Posterior vena cava (tissue), 2 donors: Measurements from ENCODE around the gene MBD5. TPM values are rescaled to one million over a fixed set of nuclear protein-coding genes. Genes with fewer than 3 reads are reported as not detected.

Experiments used
- DNase-seq: peaks from one replicate; pipeline ENCODE4 v3.0.0-alpha.2; 2020; ENCODE audit warnings: low spot score
- intact Hi-C, 2 donors: fragments of 100-400 bp; cut with DNase I; formaldehyde crosslinking; loops; one replicate each; pipeline versions ENCODE4 v1.14.1 to v1.14.2; 2022 to 2023
- total RNA-seq, 2 donors: library from RNA; stranded (reverse); fragmentation: NEBNext Ultra II Directional; extraction: Animal tissue kit (Norgen Biotek cat#: 25700); gene quantifications; one replicate each; pipeline ENCODE4 v1.2.1, GENCODE V29; 2021
- donor health status: DM: yes; HTN: yes; CAD: no.
- donor health status: DM: yes; HTN: yes; CAD: no.

MBD5 gene
- total RNA-seq, 2 donors from 2014 or later: 39.8 to 40.8 TPM

DNA sequence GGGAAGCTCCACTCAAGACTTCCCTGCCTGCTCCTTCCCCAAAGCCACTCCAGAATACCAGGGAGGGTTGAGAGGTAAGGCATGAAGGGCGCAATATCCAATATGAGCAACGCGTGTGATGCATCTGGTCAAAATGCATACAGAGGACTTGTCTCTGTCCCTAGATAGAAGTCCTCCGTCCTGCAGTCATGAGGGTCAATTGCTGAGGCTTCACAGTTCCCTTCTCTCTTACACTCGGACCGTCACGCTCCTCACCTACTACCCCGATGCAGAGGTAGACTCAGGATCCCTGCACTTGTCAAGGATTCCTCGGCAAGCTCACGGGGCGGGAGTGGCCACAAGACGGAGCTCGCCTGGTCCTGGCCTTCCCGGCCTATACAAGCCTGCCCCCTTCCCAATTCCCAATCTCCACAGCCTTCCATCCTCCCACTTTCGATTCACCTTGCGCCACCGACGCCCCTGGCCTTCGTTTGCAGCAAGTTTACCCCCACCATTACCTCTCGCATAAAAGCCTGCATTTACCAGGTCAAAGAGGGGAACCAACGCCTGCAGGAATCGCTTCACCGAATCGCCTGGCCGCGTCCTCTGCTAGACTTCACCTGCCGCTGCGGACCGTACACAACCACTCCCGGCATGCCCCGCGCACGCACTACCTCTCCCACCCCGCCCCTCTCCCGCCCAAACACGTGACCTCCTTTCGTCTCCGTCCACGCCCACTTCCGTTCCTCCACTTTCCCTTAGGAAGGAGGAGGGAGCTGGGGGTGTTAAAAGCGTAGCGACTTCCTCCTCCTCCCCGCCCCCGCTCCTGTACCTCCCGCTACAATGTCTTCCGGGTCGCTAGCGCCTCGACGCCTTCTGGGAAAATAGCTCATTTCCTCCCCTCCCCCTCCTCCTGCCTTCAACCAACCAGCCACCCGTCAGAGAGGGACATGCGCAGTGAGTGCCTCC lies 506 bp upstream of the MBD5 start, which contains the start of gene ORC4:
Gene ORC4, minus strand, starts transcription at position 627 of the 948 bp plus-strand sequence. CDS start 44,779 bp downstream, outside the sequence.
- DNase-seq: peak; percentile 99
- intact Hi-C loops: no loop called here

DNA sequence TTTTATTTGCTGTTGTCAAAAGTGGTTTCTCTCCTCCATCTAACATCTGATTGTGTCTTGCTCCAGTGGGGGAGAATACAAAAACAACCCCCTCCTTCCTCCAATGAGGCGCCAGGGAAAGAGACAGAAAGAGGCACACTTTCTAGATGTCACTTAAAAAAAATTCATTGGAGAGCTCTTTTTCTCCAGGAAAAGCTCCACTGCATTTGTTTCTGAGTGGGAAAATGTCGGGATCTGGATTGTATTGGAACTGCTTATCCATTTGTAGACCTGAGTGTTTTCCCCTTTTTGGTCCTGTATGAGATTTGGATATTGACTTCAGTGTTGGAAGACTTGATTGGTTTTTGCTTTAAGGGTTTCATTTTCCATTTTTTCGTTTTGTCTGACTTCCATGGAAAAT lies 995 bp downstream of the MBD5 start:
- no peak for DNase-seq

DNA sequence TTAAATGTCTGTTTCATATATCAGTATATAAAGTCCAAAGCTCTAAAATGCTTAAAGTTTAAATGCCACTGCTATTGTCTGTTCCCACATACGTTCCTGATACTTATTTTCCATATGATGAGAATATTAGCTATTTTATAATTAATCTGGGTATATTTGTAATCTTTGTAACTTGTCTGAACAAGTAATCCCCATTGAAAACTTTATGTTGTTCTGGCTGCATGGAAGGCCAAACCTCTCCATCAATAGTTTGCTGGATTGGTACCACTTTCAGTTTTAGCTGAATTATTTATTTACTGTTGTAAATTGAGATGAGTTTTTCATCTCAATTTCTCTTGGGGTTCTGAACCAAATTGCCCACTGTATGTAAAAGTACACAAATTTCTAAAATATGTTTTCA lies 1.5 kb downstream of the MBD5 start:
- intact Hi-C loops: no loop called here
- no peak for DNase-seq

More for the DNA sequence above, 995 bp downstream of the MBD5 start:
- intact Hi-C loops: no loop called here

DNA sequence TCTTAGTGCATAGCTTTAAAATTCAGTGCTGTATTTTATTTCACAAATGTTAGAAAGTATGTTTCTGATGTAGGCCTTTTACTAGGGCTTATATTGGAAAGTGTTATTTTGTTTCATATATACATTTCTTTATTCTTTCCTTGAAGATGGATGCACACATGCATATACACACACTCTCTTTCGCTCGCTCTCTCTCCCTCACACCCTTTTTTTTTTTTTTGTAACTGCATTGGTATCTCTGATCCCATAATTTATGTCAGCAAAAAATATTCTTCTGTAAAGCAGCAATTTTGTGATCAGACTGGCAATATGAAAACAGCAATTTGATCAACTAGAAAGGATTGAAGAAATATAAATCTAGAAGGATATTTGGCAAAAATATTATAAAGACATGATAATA lies 2.0 kb downstream of the MBD5 start:
- intact Hi-C loops: no loop called here
- no peak for DNase-seq

DNA sequence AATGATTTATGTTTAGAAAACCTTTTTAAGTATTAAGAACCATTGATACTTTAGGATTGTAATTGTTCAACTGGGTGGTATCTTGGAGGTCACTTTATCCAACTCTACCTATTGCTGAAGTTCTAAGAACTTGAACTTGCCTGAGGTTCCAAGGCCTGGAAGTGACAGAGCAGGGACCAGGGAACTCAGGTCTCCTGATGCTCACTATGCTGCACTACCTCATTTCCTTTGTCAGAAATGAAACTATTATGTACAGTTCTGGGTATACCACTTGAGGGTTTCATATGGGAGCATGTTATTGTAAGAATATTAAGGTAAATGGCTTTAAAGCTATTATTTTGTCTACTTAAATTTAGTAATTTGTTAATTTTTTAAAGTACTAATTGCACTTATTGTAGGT lies 3.0 kb downstream of the MBD5 start:
- DNase-seq: no peak
- intact Hi-C loops: no loop called here

DNA sequence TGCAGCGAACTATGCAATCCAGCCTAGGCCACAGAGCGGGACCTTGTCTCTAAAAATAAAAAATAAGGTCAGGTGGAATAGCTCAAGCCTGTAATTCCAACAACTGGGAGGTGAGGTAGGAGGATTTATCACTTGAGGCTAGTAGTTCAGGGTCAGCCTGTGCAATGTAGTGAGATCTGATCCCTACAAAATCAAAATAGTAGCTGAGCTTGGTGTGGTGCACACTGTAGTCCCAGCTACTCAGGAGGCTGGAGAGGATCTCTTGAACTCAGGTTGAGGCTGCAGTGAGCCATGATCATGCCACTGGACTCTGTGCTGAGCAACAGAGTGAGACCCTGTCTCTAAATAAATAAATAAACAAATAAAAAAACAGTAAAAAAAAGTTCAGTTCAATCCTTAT lies 5.7 kb downstream of the MBD5 start:
- intact Hi-C loops: no loop called here
- DNase-seq: no peak

DNA sequence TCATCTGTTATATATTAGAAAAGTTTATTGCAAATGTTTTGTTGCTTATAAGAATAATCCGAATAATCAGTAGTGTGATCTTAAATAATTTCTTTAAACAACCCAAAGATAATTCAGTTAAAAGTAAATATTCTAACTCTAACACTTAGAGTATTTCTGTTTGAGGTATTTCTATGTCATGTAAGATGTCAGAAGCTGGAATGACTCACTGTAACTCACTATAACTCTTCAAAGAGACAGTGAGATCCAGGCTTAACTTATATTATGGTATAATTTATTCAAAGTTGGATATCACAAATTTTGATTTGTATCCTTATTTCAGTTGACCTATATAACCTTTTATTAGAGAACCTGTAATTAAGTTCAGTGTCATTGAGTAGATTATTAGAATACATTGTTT lies 6.9 kb downstream of the MBD5 start:
- intact Hi-C loops: no loop called here
- no peak for DNase-seq

DNA sequence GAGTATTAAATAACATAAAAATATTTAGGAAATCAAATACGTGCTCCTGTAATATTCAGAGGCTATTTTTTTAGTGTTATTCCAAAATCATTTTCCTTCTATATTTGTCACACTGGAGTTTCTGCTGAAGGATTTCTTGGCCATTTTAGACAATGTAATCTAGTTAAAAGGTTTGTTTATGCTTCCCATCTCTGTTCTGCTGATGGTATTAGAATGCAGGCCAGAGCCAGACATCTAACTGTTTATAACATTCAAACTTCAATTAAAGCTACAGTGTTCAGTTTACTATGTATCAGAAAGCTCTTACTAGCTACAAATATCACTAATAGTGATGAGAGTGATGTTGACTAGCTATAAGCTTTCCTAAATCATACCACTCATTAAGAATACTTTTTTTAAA lies 7.9 kb downstream of the MBD5 start:
- DNase-seq: no peak
- intact Hi-C loops: no loop called here

DNA sequence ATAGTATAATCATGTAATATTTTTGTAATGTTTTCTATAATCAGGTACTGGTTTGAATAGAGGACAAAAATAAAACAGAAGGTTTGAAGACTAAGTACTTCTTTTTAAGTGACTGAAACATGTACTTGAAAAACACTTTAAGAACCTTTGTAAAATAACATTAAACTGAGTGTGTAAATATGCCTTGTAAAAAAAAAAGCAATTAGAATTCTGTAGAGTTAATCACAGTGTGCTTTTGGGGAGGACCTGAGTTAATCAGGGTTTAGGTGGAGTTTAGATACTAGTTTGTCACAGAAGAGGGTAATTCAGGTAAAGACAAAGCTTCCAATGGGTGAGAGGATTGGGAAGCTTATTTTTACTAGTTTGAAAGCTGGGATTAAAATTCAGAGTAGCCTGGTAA lies 10.3 kb downstream of the MBD5 start:
- no peak for DNase-seq
- intact Hi-C loops: no loop called here

DNA sequence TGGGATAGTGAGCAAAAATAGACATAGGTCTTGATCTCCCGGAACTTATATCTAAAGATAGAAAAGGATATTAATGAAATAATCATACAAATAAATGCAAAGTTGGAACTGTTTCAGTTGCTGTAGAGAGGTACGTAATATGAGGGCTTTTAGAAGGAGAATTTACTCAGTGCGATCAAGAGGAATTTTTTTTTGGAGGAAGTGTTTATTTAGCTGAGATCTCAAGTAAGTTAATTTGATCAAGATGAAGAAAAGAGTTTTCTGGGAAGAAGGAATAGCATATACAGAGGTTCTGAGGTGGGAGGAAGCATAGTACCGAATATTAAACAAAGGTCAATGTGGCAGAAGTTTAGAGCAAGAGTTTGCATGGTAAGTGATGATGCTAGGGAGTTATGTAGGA lies 11.3 kb downstream of the MBD5 start:
- DNase-seq: no peak
- intact Hi-C loops: no loop called here

DNA sequence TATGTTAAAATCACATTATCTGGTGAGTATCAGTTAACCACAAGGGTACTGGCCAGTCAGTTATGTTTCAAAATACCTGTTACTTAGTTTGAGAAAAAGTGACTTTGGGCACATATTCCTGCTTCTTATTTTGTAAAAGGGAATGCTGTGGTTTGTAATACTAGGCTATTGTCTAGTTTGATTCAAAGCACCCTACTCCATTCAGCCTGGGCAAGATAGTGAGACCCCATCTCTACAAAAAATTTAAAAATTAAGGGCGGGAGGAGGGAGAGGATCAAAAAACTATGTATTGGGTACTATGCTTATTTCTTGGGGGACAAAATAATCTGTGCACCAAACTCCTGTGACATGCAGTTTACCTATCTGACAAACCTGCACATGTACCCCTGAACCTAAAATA lies 18.9 kb downstream of the MBD5 start:
- no peak for DNase-seq
- intact Hi-C loops: no loop called here

DNA sequence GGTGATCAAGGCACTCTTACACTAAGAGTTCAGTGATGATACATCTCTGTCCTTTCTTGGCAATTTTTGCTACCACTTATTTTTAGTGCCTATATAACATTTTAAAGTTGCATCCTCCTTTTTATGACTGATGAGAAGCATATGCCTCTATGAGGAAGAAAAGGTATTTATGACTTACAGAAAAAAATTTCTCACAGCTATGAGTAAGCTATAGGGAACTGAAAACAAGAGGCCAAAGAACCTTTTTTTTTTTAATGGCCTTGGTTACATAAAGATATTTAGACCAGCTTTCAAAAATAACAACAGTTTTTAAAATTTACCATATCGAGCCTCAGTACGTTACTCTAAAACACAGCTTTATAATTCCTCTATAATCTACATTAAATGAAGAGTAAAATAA lies 21.3 kb downstream of the MBD5 start:
- no peak for DNase-seq
- intact Hi-C loops: no loop called here

DNA sequence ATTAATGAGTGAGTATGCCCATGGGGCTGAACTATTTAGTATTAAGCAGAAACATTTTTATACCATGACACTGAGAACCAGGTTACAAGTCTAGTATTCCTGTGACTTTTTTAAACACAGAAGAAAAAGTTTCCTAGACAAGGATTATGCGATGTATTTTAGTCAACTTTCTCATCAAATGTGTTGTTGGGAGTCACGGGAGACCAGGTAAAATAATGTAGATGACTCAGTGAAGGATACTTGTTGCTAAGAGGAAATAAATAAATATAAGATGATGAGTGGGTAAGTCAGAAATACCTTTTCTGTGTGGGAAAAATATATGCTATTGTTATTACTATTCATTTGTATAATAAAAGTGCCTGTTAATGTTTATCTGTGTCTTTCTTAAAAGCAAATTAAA lies 23.4 kb downstream of the MBD5 start:
- DNase-seq: no peak
- intact Hi-C loops: no loop called here

DNA sequence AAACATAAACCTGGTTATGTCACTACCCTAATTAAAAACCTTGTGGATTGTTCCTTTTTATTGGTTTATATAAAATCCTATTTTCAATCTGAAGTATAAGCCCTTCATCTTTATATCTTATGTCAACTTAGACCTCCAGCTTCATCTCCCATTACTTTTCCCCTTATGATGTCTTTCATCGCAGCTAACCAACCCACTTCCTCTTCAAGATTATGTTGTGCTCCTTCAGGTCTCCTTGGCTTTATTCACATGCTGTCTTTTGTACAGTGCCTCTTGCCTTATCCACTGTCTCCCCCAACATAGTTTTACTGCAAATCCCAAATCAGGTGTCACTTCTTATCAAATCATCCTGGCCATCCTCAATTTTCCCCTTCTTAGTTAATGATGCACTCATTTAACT lies 25.9 kb downstream of the MBD5 start:
- no peak for DNase-seq
- intact Hi-C loops: no loop called here

DNA sequence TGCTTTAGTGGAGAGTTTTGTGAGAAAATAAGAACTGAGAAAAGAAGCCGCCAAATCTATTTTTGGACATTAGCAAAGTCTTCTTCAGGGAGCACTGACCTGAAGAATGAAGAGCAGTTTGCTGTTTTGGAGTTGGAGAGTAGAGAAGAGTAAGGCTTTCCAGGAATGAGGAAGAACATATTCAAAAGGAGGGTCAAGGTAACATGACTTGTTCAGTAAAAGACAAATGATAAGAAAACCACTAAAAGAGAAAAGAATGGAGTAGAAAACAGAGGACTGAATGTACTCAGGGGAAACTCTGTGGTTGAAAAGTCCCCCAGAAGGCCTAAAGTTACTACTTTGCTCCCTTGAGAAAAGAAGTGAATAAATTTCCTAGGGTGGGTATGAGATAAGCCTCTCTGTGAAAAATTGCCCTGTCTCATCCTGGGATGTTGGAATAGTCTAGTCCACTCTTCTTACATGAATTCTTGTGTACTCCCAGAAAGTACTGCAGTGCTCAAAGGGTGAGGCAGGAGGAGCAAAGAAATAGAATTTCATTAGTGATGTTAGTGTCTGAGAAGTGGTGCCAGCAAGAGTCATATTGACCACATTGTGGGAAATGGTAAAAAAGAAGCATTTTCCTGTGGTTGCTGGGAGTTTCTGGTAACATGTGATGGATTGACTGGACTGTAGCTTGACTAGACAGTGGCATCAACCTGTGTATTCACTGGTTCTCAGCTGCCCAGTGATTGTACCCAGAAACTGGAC lies 27.8 kb downstream of the MBD5 start:
- intact Hi-C loops: no loop called here
- DNase-seq: no peak

DNA sequence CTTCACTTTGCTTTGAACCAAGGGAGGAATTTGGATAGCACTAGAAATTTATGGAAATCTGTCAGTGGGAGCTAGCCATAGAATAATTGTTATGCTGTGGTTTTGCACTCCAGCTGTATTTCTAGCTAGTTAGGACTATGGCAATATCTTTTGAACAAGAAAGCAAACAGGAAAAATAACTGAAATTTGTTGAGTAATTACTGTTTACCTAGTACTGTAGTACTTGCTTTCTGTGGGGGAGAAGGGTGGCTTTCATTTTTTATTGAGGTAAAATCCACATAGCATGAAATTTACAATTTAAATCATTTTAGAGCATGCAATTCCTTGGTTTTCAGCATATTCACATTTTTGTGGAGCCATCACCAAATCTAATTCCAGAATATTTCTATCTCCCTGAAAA lies 28.4 kb downstream of the MBD5 start:
- DNase-seq: no peak
- intact Hi-C loops: no loop called here

DNA sequence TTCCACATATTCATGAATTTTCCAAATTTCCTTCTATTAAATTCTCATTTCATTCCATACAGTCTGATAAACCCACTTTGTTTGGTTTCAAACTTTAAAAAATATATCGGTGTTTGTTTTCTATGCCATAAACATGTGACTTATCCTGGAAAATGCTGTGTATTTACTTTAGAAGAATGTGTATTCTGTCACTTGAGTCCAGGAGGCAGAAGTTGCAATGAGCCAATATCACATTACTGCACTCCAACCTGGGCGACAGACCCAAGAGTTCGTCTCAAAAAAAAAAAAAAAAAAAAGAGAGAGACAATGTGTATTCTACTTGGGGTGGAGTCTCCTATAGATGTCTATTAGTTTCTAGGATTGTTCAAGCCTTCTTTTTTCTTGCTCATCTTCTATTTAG lies 31.8 kb downstream of the MBD5 start:
- intact Hi-C loops: no loop called here
- no peak for DNase-seq

DNA sequence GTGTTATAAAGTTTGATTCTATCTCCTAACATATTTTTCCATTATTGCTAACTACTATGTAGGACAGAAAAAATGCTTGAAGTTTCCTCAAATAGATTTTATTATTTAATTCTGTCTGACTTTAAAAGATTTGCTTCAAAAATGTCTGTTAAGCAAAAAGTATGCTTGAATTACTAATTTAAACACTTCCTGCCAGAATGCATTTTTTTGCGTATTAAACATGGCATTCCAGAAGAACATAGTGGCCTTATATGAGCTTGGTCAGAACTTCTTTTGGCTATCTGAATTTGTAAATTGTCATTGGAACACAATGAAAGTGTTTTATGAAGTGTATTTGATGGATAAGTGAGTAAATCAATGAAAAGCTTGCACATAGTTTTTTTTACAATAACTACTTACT lies 37.8 kb downstream of the MBD5 start:
- DNase-seq: no peak
- intact Hi-C loops: no loop called here

DNA sequence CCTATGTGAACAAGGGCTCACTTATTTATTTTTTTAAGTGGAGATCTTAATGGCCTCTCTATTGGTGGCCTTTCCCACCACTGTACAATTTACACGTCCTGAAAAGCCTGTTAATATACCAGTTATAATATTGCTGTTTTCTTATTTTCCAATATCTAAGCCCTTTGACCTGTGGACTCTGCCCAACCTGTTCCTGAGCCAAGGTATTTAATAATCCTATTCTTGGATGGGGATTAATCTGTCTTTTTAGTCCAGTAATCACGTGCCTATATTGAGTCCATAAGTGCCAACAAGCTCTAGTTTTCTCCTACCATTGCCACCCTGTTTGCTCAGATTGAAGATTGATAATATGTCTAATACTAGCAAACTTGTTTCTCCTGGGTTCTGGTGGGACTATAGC lies 42.7 kb downstream of the MBD5 start:
- intact Hi-C loops: no loop called here
- DNase-seq: no peak

DNA sequence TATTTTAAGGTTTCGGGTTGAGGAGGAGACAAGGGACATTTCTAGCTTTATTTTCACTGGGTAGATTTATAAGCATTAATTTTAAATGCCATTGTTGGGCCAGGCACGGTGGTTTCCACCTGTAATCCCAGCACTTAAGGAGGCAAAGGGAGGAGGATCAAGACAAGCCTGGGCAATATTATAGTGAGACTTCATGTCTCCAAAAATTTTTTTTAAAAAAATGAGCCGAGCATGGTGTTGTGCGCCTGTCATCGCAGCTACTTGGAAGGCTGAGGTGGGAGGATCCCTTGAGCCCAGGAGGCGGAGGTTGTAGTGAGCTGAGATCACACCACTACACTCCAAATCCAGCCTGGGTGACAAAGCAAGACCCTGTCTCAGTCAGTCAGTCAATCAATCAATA lies 45.0 kb downstream of the MBD5 start:
- no peak for DNase-seq
- intact Hi-C loops: no loop called here

DNA sequence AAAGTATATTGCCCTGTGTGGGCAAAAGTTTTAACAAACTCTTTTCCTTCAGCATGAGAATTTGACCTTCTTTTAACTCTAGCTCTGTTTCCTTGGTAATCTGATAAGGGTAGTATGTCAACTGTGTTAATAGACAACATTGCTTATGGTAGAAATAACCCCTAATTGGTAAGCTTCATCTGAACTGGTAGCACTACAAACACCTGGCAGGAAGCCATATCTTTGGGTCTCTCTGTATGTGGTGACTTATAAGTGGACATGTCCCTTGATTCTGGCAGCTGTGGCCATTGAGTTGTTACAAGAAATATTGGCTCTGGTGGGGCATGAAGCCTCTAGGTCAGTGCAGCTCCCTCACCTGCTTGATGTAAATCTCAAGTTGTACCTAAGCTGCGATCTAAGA lies 46.9 kb downstream of the MBD5 start:
- DNase-seq: no peak
- intact Hi-C loops: no loop called here
